Stimulated activated CD4-positive, alpha-beta T cell treated with anti-CD3 and anti-CD28 coated beads, TNF-alpha, amount 100 ng/mL, for 24 hours (primary cell): ENCODE measurements around the gene TRAP1.

Experiments
- DNase-seq, 3 experiments: peaks; one replicate each; pipeline ENCODE4 v3.0.0-alpha.2; 2020; ENCODE audit warnings: low read depth in 3 of 3

Gene TRAP1

DNA sequence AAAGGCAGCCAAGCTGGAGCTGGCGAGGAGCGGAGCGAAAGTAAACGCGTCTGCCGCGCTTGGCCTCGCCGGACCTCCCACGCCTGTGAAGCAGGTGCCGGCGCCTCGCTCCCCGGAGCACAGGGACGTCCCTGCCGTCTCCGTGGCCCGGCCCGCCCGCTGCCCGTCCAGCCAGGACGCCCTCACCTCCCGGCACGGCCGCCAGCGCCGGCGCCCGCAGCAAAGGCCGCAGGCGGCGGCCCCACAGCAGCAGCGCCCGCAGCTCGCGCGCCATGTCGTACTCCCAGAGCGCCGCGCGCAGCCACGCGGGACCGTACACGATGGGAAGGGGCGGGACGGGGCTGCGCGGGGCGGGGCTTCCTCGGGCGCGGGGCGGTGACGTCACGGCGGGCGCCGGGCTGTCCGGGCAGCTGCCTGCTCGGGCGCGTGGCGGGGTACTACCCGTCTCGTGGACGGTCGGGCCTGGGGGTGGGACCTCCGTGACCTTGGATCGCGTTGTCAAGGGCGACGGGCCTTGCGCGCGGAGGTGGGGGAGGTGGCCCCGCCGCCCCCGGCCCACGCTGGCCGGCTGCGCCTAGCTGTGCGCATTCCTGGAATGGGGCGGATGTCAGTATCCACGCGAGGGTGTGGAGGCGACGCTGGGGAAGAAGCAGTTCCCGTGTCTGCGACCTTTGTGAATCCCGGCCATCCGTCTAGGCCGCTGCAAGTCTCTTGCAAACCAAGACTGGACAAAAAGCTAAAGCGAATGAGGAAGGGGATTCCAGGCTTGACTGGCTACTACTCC is at the start of gene TRAP1:
Gene TRAP1, minus strand, starts transcription at position 290 of the 784 bp plus-strand sequence. Its CDS starts 16 bp downstream, at position 274.
- peak; percentile 85 to 92 (median 89) for DNase-seq

DNA sequence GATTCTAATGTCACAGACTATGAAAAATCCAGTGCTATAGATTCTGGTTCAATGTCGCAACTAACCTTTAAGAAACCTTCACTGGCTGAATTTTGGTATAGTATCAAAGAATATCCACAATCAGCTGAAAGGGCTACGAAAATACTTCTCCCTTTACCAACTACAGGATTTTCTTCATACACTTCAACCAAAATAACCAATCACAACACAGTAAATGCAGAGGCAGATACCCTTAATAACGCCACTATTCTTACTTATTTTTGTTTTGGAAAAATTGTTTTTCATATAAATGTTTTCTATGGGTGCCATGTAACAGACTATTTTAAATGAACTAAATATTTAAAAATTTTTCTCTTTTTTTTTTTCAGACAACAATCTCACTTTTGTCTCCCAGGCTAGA is 48.9 kb upstream of the TRAP1 start:
- no peak for DNase-seq

DNA sequence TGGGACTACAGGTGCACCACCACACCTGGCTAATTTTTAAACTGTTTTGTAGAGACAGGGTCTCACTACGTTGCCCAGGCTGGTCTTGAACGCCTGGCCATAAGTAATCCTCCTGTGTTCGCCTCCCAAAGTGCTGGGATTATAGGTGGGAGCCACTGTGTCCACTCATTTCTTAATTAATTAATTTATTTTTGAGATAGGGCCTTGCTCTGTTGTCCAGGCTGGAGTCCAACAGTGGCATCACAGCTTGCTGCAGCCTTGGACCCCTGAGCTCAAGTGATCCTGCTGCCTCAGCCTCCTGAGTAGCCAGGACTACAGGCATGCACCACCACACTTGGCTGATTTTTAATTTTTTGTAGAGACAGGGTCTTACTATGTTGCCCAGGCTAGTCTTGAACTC is 47.1 kb upstream of the TRAP1 start:
- no peak for DNase-seq

DNA sequence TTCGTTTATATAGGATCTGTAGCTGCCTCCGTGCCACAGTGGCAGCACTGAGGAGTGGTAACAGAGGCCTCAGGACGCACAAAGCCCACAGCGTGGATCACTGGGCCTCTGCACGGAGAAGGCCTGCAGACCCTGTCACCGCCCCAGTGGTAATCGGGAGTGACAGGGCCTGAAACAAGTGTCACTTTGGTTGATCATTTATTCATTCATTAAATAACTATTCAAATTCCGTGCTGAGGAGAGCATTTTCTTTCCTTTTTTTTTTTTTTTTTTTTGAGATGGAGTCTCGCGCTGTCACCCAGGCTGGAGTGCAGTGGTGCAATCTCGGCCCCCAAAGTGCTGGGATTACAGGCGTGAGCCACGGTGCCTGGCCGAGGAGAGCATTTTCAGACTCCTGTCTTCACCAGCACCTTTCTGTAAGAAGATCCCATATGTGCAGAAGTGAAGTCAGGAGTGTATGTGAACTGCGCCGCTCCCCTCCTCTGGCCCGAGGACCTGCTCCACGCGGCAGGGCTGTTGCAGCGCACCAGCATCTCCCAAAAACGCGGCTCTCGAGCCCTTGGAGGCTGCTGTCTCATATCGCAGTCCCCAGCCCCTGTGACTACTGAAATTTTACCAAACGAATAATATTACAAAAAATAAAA is 44.9 kb upstream of the TRAP1 start:
- no peak for DNase-seq

DNA sequence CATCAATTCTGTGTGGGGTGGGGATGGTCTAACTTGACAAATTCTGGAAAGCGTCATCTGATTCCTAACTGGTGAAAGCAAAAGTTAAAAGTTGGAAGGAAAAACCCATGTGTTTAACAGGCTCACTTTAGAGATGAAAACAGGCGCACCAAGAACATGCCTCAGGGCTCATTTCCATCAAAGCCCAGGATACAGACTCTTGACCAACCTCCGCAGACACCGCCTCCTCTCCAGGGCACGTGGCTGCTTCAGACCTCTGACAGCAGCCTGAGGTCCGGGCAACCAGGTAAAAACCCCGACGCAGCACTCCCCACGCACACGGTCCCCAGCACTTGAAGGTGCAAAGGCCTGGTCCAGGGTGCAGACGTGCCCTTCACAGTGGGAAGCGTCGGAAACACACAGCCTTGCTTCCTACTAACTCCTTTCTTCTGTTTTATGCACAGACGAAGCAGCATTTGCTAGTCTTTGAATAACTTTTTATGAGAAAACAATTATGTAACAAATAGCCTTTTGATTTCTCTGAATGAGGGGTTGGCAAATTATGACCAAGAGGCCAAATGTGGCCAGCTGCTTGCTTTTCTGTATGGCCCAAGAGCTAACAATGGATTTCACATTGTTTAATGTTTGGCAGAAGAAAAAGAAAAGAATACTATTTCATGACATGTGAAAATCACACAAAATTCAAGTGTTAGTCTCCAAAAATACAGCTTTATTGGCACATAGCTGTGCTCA is 44.2 kb upstream of the TRAP1 start:
- DNase-seq, result no peak

- no peak for DNase-seq
Measured at GRCh38 chr16:3760518-3760917, 43.2 kb upstream of the TRAP1 start.

DNA sequence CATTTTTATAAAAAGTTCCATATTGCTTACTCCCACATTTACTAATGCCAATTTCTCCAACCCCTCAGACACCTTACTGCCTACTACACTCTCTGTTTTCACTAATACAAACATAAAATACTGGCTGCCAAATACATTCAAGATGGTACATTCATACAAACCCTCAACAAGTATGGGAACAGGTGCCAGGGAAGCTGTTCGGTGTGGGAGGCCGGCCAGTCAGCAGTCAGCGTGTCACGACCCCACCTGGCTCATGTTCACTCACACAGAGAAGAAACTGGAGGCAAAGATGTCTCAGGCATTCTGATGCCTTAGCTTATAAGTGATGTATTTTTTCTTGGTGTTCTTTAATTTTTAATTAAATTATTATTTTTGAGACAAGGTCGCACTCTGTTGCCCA is 42.4 kb upstream of the TRAP1 start:
- DNase-seq, result no peak

DNA sequence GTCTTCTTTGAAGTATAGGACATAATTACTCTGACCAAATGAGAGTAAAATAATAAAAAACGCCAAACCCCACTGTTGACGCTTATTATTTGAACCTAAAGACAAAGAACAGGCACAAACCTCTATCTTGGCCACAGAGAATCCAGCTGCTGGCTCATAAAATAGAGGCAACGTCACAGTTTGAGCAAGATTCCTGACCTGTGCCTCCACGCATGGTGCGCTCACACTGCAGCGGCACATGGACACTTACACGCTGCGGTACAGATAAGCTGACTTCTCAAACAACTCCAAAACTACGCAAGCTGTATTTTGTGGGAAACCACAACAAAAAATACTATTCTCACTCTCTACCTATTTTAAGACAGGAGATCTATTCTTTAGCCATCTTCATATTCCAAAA is 38.8 kb upstream of the TRAP1 start:
- DNase-seq, result no peak

DNA sequence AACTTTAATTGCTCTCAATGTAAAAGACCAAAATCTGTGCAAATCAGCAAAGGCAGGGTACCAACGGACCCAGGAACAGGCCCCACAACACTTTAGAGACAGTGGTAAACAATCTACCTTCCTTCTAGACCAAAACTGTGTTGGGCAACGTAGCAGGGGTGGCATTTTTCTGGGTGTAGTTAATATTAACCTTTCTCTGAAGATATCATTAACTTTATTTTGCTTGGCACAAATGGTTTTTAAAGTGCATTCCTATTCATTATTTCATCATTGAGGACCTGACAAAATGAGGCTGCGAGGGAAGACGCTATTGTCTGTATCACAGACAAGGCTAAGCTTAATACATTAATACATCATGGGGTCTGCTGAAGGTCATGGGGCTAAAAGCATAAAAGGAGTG is 37.9 kb upstream of the TRAP1 start:
- no peak for DNase-seq

- no peak for DNase-seq
Measured at GRCh38 chr16:3754772-3755171, 37.4 kb upstream of the TRAP1 start.

DNA sequence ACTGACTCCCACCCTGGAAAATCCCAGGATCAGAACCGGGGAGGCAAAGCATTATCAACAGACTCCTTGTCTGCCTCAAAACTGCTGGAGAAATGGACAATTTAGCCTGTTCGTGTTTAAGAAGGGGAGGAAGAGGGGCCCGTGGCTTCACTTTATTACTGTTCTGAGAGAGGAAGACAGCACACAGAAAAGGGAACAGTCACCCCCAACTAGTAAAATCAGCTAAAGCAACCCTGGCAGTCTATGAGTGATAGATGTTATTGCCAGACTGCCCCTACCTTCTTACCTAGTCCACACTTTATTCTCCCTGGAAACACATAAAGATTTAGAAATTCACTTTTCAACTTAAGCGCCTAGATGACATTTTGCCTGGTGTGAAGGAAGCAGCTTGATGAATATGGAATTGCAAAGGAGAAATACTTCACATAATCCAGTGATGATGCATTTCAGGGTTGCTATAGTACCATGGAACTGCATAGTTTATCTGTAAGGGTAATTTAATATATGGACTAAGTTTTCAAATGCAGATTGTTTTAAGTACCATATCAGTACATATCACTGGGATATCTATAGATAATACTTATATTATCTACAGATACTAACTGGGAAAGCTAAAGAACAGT is 36.9 kb upstream of the TRAP1 start:
- no peak for DNase-seq

DNA sequence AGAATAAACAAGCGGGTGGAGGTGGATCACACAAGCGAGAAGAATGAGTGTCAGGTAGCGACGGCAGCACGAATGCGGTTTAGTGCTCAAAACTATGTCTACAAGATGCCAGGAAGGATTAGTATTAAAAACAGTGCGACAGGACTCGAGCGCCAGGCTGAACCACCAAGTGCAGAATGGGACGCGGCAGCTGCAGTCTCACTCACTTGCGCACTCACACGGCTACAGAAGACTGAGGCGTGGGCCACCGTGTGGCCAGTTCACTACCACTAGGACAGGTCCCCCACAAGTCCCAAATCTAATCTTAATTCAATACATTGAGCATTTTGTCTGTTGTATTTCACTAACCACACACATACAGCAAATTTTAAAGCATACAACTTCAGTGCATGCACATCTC is 35.7 kb upstream of the TRAP1 start:
- DNase-seq, result no peak

DNA sequence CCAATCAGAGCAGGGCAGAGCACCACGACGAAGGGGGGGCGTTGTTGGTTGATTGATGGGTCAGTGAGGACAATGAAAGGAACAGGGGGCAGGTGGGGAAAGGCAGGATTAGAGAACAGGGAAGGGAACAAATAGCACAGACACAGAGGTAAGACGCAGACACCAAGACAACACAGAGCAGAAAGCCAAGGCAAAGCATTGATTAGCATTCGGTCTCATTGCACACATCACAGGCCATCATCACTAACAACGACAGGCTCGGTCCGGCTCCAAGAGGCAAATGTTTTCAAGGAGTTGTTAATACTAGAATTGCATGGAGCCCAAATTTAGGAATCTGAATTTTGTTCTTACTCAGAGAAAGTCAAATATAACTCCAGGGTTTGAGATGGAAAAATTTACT is 34.6 kb upstream of the TRAP1 start:
- DNase-seq, result no peak

- no peak for DNase-seq
Measured at GRCh38 chr16:3748307-3748706, 31.0 kb upstream of the TRAP1 start.

GRCh38 chr16:3745751-3746355 is 28.5 kb upstream of the TRAP1 start:
- DNase-seq, result no peak

GRCh38 chr16:3744018-3744417 is 26.7 kb upstream of the TRAP1 start:
- no peak for DNase-seq

DNA sequence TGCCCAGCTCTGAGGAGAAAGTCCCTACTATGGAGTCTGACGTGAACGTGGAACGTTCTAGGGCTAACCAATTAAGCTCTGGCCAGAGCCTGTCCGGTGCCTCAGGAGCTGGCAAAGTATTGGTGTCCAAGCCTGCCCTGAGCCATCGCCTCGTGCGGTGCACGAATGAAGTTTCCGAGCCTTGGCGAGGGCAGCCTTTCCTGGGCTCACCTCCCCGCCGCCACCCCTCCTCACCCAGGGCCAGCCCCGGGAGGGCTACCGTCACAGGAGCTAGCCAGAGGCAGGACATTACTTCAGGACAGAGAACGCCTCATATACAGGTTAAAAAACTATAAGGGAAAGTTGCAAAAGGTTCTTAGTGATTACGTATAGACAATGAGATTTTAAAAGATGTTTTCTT is 23.6 kb upstream of the TRAP1 start:
- DNase-seq, result no peak

DNA sequence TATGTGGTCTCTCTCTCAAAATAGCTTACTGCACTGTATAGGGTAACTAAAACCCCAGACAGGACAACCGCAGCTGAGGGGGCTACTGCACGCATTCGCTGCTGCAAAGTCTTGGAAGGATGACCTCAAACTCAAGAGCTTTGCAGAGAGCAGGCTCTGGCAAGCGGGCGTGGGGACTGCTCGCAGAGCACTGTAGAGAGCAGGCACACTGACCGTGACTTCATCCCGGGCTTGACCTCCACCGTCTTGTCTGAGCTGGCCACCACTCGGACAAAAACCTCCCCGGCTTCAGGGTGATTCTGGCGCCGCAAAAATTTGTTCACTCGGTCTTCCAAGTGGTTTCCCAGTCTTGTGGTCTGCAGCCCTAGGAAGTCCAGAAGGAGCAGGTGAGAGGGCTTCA is 22.9 kb upstream of the TRAP1 start:
- DNase-seq, result no peak

DNA sequence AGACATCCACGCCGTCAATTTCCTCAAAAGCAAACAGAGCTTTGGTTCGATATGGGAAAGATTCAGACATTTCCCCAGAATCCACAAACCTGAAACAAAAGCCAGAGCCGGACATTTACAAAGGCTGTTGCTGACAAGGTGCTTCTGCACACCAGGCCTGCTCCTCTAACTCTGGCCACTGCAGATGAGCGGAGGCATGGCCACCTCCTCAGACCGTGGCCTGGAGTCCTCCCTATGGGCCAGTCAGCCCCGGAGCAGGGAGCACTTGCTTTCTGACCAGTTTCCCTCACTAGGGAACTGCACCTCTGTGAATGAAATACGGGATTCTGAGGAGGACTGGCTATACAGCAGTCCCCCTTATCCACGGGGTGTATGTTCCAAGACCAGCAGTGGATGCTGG is 22.3 kb upstream of the TRAP1 start:
- DNase-seq, result no peak

GRCh38 chr16:3738541-3738940 is 21.2 kb upstream of the TRAP1 start:
- no peak for DNase-seq

GRCh38 chr16:3738128-3738527 is 20.8 kb upstream of the TRAP1 start:
- DNase-seq, result no peak

DNA sequence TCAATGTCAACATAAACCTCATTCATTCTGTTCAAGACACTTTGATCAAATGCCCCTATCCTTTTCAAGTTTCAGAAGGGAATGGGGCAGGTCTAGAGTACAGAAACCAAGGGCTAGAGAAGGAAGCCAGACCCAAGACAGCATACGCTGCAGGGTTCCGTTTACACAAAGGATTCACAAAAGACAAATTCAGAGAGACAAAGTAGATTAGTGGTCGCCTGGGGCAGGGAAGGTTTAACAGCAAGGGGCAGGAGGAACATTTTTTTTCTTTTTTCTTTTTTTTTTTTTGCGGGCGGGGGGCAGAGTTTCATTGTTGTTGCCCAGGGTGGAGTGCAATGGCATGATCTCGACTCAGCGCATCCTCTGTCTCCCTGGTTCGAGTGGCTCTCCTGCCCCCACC is 19.9 kb upstream of the TRAP1 start:
- DNase-seq, result no peak
